Left ventricle myocardium inferior (tissue), 1 donor: ENCODE measurements around the gene MAPK13. TPM values are rescaled to one million over a fixed set of nuclear protein-coding genes. Genes with fewer than 3 reads are reported as not detected.

ENCODE experiments used
- DNase-seq: peaks from one replicate; pipeline ENCODE4 v3.0.0-alpha.2; 2020
- H3K27ac ChIP-seq: fragments of 200-600 bp; replicated peaks from 2 replicates; pipeline ENCODE4 v1.8.0; 2021
- H3K27me3 ChIP-seq: fragments of 200-600 bp; 2 replicates; pipeline ENCODE4 v1.8.0; 2021; ENCODE audit warnings: low read depth
- H3K36me3 ChIP-seq: fragments of 200-600 bp; 2 replicates; pipeline ENCODE4 v1.8.0; 2021
- H3K4me1 ChIP-seq: fragments of 200-600 bp; 2 replicates; pipeline ENCODE4 v1.8.0; 2021
- H3K4me3 ChIP-seq: fragments of 200-600 bp; 2 replicates; pipeline ENCODE4 v1.8.0; 2021; ENCODE audit warnings: mild to moderate bottlenecking, moderate library complexity
- H3K9me3 ChIP-seq: fragments of 200-600 bp; replicated peaks from 2 replicates; pipeline ENCODE4 v1.8.0; 2021
- intact Hi-C: fragments of 100-400 bp; cut with micrococcal nuclease; formaldehyde crosslinking; loops from one replicate; pipeline ENCODE4 v1.11.0; 2022
- total RNA-seq: library from RNA; stranded (reverse); fragmentation: NEBNext Ultra II Directional; extraction: Animal tissue kit (Norgen Biotek cat#: 25700); gene quantifications from one replicate; pipeline ENCODE4 v1.2.1, GENCODE V29; 2021
- TF ChIP-seq, protein P1 (sequence below): fragments of 200-600 bp; IDR thresholded peaks from 2 replicates; pipeline ENCODE4 v1.8.0; 2021; ENCODE audit warnings: antibody characterized with exemption, mild to moderate bottlenecking, borderline replicate concordance
- donor health status: DM: no; HTN: yes; CAD: no; lungs with severe emphysema.

The MAPK13 gene
- total RNA-seq, 1 donor from 2014 or later, result 0.33 TPM

DNA sequence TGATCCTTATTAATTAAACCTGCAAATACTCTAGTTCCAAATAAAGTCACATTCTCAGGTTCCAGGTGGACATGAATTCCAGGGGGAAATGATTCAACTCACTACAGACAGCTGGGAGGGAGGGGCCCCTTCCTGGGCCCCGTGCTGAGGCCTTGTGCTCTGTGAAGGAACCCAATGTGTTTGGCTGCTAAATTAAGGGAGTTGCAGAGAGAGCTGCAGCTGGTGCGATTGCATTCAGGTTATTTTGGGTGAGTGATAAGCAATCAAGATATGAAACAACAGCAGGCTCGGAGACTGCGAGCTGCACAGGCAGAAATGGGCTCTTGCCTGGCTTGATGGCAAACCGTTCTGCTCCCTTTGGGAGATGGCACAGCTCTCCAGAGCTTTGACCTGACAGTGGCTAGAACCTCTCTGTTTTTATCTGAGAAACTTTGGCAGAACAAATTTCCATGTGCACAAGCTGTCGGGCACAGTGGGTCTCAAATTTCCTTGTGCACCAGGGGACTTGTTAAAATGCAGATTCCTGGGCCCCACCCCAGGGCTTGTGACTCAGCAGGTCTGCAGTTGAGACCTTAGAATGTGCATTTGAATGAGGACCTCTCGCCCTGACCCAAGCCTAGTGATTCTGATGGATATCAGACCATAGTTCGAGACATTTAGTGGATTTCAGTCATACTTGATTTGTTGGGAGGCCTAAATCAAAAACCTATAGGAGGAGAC lies 9.8 kb downstream of the MAPK13 start:
- TF ChIP-seq, protein P1, sequence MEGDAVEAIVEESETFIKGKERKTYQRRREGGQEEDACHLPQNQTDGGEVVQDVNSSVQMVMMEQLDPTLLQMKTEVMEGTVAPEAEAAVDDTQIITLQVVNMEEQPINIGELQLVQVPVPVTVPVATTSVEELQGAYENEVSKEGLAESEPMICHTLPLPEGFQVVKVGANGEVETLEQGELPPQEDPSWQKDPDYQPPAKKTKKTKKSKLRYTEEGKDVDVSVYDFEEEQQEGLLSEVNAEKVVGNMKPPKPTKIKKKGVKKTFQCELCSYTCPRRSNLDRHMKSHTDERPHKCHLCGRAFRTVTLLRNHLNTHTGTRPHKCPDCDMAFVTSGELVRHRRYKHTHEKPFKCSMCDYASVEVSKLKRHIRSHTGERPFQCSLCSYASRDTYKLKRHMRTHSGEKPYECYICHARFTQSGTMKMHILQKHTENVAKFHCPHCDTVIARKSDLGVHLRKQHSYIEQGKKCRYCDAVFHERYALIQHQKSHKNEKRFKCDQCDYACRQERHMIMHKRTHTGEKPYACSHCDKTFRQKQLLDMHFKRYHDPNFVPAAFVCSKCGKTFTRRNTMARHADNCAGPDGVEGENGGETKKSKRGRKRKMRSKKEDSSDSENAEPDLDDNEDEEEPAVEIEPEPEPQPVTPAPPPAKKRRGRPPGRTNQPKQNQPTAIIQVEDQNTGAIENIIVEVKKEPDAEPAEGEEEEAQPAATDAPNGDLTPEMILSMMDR, result no peak
- Histone ChIP-seq H3K27me3 (peaks cover 17% of the 10 kb centered on the region), H3K4me1 (peaks cover 7% of the 10 kb centered on the region), H3K9me3 (no peaks in the 10 kb centered on the region), H3K36me3 (no peaks in the 10 kb centered on the region), H3K27ac (no peak overlapping the region), H3K4me3 (no peak overlapping the region)
- intact Hi-C loops, result no loop called here
- DNase-seq, result no peak

GRCh38 chr6:36141091-36141490 lies 10.8 kb downstream of the MAPK13 start:
- no peak for DNase-seq
- Histone ChIP-seq H3K36me3 (no peaks in the 10 kb centered on the region), H3K4me3 (no peak overlapping the region), H3K27me3 (peaks cover 7% of the 10 kb centered on the region), H3K27ac (no peak overlapping the region), H3K9me3 (no peaks in the 10 kb centered on the region), H3K4me1 (peaks cover 7% of the 10 kb centered on the region)
- intact Hi-C loops, result no loop called here
- TF ChIP-seq, protein P1, result no peak

- no peak overlapping the region for H3K27ac ChIP-seq
- no peaks in the 10 kb centered on the region for H3K9me3 ChIP-seq
- H3K4me1 ChIP-seq, result peaks cover 7% of the 10 kb centered on the region
- DNase-seq, result no peak
- H3K27me3 ChIP-seq, result no peaks in the 10 kb centered on the region
- no peak overlapping the region for H3K4me3 ChIP-seq
- TF ChIP-seq, protein P1, result no peak
- no peaks in the 10 kb centered on the region for H3K36me3 ChIP-seq
- intact Hi-C loops, result no loop called here
Observed at GRCh38 chr6:36141961-36142360, 11.6 kb downstream of the MAPK13 start.

DNA sequence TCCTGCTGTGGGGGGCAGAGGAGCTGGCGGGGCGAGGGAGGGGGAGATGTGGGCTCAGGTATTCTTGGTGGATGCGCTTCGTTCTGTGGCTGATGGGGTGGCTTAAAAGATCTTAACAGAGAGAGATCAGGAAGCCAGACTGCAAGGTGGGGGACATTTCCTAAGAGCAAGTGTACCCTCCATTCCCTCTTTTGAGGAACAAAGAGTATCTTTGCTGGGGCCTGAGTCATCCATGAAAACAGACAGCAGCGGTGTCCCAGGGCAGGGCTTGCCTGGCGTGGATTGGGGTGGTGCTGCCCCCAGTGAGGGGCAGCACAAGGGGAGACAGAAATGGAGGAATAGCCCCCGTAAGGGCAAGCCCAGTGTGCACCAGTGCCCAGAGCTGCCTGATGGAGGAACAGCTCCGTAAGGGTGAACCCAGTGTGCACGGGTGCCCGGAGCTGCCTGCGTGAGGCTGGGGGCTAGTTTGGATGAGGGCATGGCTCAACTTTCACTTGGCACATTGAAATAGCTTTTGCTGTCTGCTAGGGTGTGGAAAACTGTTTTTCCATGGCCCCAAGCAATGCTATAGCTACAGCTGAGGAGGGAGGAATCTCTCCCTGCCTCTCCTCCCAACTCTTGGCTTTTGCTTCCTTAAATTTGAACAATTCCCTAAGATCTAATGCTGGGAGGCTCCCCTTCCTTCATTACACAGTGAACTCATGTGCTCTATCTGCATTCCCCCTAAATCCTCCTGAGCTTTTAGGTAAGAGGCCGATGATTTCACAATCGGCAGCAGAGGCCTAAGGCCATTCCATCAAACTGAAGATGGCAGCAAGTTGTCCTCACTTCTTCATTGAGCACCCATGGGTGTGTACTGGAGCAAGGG lies 12.9 kb downstream of the MAPK13 start:
- no peak for DNase-seq
- TF ChIP-seq, protein P1, result no peak

DNA sequence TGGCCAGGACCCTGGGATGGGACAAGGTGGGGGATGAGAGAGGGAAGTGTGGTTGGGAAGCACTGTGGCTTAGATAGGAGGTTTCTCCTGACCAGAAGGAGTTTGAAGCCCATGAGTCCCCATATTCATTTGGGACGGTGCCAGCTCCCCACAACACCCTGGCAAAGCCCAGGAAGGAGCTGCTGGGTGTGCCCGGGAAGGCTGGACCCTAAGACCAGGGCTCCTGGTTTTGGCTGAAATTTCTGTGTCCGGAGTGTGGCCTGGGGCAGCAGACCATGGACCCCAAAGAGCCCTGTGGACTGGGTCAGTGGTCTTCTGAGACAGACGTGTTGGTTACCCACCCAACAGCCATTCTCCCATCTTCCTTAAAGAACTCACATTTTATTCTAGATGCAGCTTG lies 15.2 kb downstream of the MAPK13 start:
- H3K9me3 ChIP-seq, result no peaks in the 10 kb centered on the region
- H3K4me1 ChIP-seq, result no peaks in the 10 kb centered on the region
- no peak overlapping the region for H3K27ac ChIP-seq
- no peak overlapping the region for H3K4me3 ChIP-seq
- intact Hi-C loops, result no loop called here
- DNase-seq, result no peak
- TF ChIP-seq, protein P1, result no peak
- peaks cover 5% of the 10 kb centered on the region for H3K27me3 ChIP-seq
- H3K36me3 ChIP-seq, result no peaks in the 10 kb centered on the region

More for the DNA sequence above, 12.9 kb downstream of the MAPK13 start:
- H3K27me3 ChIP-seq, result peaks cover 5% of the 10 kb centered on the region
- intact Hi-C loops, result no loop called here
- no peak overlapping the region for H3K4me3 ChIP-seq
- peaks cover 7% of the 10 kb centered on the region for H3K4me1 ChIP-seq
- H3K9me3 ChIP-seq, result no peaks in the 10 kb centered on the region
- H3K27ac ChIP-seq, result no peak overlapping the region
- H3K36me3 ChIP-seq, result no peaks in the 10 kb centered on the region
